Skeletal muscle tissue (tissue), 4 donors: Measurements from ENCODE around the gene LPAR1. TPM values are rescaled to one million over a fixed set of nuclear protein-coding genes. Genes with fewer than 3 reads are reported as not detected.

Experiments used
- H3K27ac ChIP-seq: one replicate; pipeline ENCODE4 v1.7.0; 2013; ENCODE audit warnings: mild to moderate bottlenecking, low read depth, low read length, inconsistent platforms
- H3K27me3 ChIP-seq, 3 donors: one replicate each; pipeline ENCODE4 v1.7.0; 2013; ENCODE audit warnings: low read length in 3 of 3; ENCODE audit not compliant: control insufficient read depth in 3 of 3, insufficient read depth in 3 of 3
- H3K36me3 ChIP-seq, 3 donors: one replicate each; pipeline ENCODE4 v1.7.0; 2013; ENCODE audit warnings: low read length in 3 of 3; ENCODE audit not compliant: control insufficient read depth in 3 of 3, insufficient read depth in 3 of 3
- H3K4me1 ChIP-seq, 3 donors: one replicate each; pipeline ENCODE4 v1.7.0; 2013; ENCODE audit warnings: low read length in 3 of 3, mild to moderate bottlenecking in 3 of 3; ENCODE audit not compliant: control insufficient read depth in 3 of 3, insufficient read depth in 3 of 3
- H3K4me3 ChIP-seq, 3 donors: one replicate each; pipeline ENCODE4 v1.7.0; 2013; ENCODE audit warnings: low read length in 3 of 3
- H3K9ac ChIP-seq, 3 donors: one replicate each; pipeline ENCODE4 v1.7.0; 2013; ENCODE audit warnings: low read length in 3 of 3, mild to moderate bottlenecking in 3 of 3, moderate library complexity in 2 of 3, low read depth in 1 of 3
- H3K9me3 ChIP-seq, 3 donors: one replicate each; pipeline ENCODE4 v1.7.0; 2013; ENCODE audit warnings: low read length in 3 of 3; ENCODE audit not compliant: control insufficient read depth in 3 of 3
- total RNA-seq: library from RNA; depleted of rRNA; stranded (reverse); fragments of >200 nt; gene quantifications from one replicate; pipeline ENCODE4 v1.2.3, GENCODE V29; 2014
- donor health status: Osteomylitis.

Gene LPAR1
- total RNA-seq, 1 donor from 2014 or later, result 45.9 TPM

DNA sequence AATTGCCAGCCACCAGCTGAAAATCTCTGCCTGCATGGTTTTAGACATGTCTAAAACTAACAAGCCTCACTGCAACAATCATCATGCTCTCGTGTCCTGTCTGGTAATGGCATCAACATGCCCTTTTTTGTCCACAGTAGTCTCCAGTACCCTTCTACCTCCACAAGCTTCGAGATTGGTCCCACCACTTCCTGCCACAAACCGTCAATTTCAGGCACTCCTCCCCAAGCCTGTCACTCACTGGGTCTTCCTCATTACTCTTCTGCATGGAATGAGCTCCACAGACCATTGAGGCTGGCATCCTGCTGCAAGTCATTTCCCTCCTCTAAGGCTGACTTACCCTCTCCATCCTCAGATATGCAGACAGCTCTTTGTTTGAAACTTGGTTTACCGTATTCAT is 9.0 kb downstream of the LPAR1 start:
- Histone ChIP-seq H3K9ac (no peak overlapping the region), H3K27ac (no peak overlapping the region), H3K4me1 (no peaks in the 10 kb centered on the region), H3K27me3 (peaks cover 0 to 5% (median 0%) of the 10 kb centered on the region in 3 donors), H3K9me3 (no peaks in the 10 kb centered on the region), H3K36me3 (no peaks in the 10 kb centered on the region), H3K4me3 (no peak overlapping the region)

DNA sequence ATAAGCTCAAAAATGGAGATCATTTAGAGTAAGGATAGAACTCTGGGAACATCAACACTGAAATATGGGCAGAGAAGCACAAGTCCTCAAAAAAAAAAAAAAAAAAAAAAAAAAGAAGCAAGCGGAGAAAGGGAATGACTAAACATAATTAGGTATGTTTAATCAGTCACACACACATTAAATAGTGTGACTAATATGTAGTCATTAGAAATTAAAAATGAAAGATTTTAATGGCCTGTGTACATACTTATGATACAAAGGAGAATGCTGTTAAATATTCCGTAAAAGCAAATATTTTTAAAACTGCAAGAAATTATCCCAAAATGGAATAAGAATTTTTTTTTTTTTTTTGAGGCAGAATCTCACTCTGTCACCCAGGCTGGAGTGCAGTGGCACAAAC is 10.5 kb downstream of the LPAR1 start:
- no peak overlapping the region for H3K4me3 ChIP-seq
- H3K4me1 ChIP-seq, result no peaks in the 10 kb centered on the region
- H3K27me3 ChIP-seq, result peaks cover 0 to 2% (median 0%) of the 10 kb centered on the region in 3 donors
- H3K9me3 ChIP-seq, result no peaks in the 10 kb centered on the region
- no peak overlapping the region for H3K9ac ChIP-seq
- no peaks in the 10 kb centered on the region for H3K36me3 ChIP-seq
- H3K27ac ChIP-seq, result no peak overlapping the region

DNA sequence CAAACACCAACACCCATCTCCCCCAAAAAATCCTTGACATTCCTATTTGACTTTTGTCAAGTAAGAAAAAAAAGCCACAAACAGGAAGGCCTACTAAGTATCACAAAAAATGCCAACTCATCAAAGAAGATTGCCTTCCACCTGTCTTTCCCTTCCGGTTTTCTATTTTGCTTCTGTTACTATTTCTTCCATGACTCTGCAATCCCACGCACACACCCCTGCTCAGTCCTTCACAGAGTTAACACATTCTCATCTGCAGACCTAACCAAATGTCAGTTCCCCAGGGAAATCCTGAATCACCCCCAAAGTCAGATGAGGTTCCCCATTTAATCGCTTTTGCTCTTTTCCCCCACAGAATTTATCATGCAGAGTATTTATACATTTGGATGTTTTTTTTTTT is 15.1 kb downstream of the LPAR1 start:
- no peaks in the 10 kb centered on the region for H3K4me1 ChIP-seq
- no peak overlapping the region for H3K27ac ChIP-seq
- no peaks in the 10 kb centered on the region for H3K27me3 ChIP-seq
- no peak overlapping the region for H3K9ac ChIP-seq
- no peaks in the 10 kb centered on the region for H3K36me3 ChIP-seq
- no peak overlapping the region for H3K4me3 ChIP-seq
- no peaks in the 10 kb centered on the region for H3K9me3 ChIP-seq

DNA sequence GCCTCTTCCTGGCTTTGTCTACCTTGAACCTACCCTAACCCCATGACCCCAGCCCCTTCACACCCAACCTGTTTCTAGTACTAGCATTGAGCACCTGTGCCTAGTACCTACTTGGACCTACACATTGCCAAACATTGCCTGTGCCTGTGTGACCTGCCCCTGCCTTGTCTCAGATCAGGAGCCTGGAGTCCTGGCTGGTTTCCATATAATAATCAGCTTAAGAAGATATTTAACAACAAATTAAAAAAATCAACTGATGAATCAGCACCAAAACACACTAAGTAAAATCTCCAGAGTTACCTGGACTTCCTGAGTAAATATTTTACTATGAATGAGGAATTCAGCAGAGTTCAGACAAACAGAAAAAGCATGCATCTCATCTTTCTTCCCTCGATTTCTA is 17.7 kb downstream of the LPAR1 start:
- no peaks in the 10 kb centered on the region for H3K9me3 ChIP-seq
- H3K9ac ChIP-seq, result no peak overlapping the region
- no peaks in the 10 kb centered on the region for H3K4me1 ChIP-seq
- no peaks in the 10 kb centered on the region for H3K36me3 ChIP-seq
- no peak overlapping the region for H3K4me3 ChIP-seq
- no peak overlapping the region for H3K27ac ChIP-seq
- H3K27me3 ChIP-seq, result no peaks in the 10 kb centered on the region

DNA sequence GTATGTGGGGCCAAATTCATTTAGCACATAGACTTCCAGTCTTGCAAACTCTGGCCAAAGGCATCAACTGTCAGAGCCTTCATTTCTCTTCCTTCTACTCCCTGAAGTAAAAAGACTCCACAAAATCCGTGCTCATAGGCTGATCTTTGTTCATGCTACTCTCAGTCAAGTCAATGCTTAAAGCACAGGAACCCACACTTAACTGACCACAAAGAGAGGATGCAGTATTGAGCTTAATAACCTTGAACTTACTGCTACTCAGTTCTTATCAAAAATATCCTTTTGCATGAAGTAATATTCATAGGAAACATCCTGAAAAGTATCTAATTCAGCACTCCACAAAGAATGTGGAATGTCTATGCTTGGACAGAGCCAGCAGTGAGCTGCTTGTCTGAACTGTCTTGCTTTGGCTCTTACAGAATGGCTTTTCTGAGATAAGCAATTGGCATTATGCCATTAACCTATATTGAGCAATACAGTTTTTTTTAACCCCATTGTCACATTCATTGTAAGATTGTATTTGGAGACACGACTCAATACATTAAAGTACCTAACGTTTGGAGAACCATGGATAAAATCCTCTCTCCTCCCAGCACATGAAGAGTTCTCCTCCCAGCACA is 21.7 kb downstream of the LPAR1 start:
- Histone ChIP-seq H3K27me3 (no peaks in the 10 kb centered on the region), H3K9ac (no peak overlapping the region), H3K9me3 (no peaks in the 10 kb centered on the region), H3K27ac (no peak overlapping the region), H3K4me3 (no peak overlapping the region), H3K4me1 (no peaks in the 10 kb centered on the region), H3K36me3 (no peaks in the 10 kb centered on the region)

DNA sequence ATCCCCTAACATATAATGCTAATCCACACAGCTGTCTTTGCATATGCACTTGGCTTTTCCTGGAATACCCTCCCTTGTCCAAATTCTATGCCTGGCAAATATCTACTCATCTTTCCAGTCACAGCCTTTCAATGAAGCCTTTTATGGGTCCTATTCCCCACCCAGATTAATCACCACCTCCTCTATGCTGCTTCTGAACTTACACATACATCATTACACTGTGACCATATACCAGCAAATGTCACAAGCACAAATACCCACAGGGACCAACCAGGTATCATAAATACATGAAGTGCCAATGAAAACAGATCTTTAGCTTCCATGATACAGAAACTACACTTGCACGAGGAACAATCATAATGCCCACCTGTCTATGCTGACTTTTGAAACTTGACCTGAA is 22.3 kb downstream of the LPAR1 start:
- Histone ChIP-seq H3K27me3 (no peaks in the 10 kb centered on the region), H3K9me3 (no peaks in the 10 kb centered on the region), H3K4me3 (no peak overlapping the region), H3K27ac (no peak overlapping the region), H3K4me1 (no peaks in the 10 kb centered on the region), H3K36me3 (no peaks in the 10 kb centered on the region), H3K9ac (no peak overlapping the region)

DNA sequence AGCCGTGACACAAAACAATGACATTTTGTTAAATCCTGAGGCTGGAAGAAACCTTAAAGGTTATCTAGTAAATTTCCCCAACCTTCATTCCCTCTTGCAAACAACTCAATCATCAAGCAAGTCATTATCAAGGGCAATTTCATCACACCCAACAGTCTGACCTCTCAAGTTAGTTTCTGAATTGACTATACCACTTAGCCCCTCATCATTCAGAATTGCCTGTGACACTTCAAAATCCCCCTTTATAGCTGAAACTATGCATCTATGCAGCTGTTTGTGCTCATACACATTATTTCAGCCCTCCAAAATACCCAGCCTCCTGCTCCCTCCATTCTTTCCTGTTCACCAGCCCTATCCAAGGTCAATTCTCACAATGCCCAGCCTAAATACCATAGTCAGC is 24.6 kb downstream of the LPAR1 start:
- H3K9me3 ChIP-seq, result no peaks in the 10 kb centered on the region
- H3K9ac ChIP-seq, result no peak overlapping the region
- no peaks in the 10 kb centered on the region for H3K4me1 ChIP-seq
- no peaks in the 10 kb centered on the region for H3K36me3 ChIP-seq
- no peak overlapping the region for H3K27ac ChIP-seq
- no peak overlapping the region for H3K4me3 ChIP-seq
- H3K27me3 ChIP-seq, result no peaks in the 10 kb centered on the region

DNA sequence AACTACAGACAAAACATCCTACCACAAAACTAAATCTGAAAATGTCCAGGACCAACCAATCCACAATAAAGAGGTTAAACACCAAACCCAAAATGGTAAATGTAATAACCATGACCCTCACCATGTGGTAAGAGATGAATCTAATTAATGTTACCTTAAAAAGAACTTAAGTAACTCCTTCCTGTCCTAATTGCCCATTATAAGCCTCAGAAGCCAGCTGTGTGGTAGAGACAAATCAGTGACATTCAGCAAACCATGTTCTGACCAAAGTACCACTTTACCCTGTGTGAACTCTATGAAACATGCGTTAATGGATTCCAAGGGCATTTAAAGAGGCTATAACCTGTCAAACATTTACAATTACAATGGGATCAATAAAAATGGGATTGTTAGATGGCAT is 25.0 kb downstream of the LPAR1 start:
- H3K9ac ChIP-seq, result no peak overlapping the region
- no peaks in the 10 kb centered on the region for H3K9me3 ChIP-seq
- no peak overlapping the region for H3K4me3 ChIP-seq
- H3K27me3 ChIP-seq, result no peaks in the 10 kb centered on the region
- no peaks in the 10 kb centered on the region for H3K36me3 ChIP-seq
- H3K4me1 ChIP-seq, result no peaks in the 10 kb centered on the region
- no peak overlapping the region for H3K27ac ChIP-seq

DNA sequence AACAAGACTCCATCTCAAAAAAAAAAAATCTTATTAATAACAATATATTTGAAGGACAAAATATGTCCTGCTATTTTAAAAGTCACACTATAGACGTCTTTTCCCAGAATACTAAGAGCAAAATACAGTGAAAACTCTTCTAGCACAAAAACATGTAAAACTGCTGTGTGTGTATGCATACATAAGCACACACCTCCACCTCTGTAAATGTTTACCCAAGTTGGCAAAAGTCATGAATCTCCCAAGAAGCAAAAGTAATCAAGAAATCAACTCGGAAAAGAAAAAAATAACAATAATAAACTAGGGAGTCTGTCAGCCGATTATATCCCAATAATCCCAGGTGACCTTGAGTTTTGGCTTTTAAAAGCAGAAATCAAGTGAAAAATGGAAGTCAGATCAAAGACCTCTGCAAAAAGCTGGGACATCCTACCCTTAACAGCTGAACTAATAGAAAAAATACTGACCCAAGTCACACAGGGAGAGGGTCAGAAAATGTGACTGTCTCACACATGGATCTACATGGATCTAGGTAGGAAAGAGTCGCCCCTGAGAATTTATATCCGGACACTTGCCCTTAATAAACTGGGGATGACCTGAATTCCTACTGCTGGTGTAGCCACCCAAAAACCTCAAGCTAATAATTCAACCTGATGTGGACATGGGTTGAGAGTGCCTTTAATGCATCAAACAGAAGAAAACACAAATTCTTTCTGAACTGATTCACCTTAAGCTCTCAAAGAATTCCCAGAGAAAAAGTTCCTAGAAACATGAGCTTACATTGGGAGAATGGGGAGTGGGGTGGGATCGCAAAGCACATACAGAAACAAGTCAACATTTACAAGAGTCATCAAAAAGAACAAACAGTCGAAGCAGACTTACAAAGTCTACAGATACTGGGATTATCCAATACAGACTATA is 29.9 kb downstream of the LPAR1 start:
- no peak overlapping the region for H3K9ac ChIP-seq
- no peaks in the 10 kb centered on the region for H3K9me3 ChIP-seq
- H3K36me3 ChIP-seq, result no peaks in the 10 kb centered on the region
- H3K4me3 ChIP-seq, result no peak overlapping the region
- H3K27me3 ChIP-seq, result no peaks in the 10 kb centered on the region
- H3K4me1 ChIP-seq, result no peaks in the 10 kb centered on the region
- no peak overlapping the region for H3K27ac ChIP-seq

DNA sequence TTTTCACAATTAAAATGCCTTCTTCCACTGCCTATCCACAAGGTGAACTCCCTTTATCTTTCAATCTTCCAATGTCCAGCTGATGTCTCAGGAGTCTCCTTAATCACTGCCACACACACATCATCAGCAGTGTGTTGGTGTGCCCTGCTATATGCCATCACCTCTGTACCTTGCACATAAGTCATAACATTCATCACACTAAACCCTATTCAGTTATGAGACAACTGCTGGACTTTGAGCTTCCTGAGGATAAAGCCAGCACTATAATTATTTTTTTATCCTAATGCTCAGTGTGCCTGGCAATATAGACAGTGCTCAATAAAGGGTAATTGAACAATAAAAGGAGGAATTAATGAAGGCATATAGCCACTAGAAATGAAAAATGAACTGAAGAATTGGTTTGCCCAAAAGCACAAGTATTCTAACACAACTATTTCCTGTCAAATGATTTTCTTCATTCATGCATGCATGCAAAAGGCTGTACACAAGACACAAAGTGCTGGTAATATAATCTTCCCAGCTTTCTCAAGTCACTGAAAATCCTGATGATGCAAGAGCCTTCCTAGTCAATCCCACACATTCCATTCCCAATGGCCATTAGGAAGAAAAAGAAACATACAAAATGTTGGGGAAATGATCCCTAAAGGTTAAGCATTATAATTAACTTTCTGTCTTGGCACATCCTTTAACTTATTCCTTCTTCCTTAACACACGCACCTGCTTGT is 32.4 kb downstream of the LPAR1 start:
- no peak overlapping the region for H3K4me3 ChIP-seq

More for the DNA sequence above, 32.4 kb downstream of the LPAR1 start:
- Histone ChIP-seq H3K9me3 (no peaks in the 10 kb centered on the region), H3K4me1 (no peaks in the 10 kb centered on the region), H3K27me3 (no peaks in the 10 kb centered on the region), H3K27ac (no peak overlapping the region), H3K36me3 (no peaks in the 10 kb centered on the region), H3K9ac (no peak overlapping the region)
